Endothelial cell of umbilical vein (primary cell): ENCODE measurements around the gene RGS12. TPM values are rescaled to one million over a fixed set of nuclear protein-coding genes. Genes with fewer than 3 reads are reported as not detected.

Experiments used
- BruUV-seq: library from RNA; stranded (reverse); fragments of 400-500 nt; replicated peaks from 2 replicates; lab custom pipeline; 2021; lab: Mats Ljungman, UMichigan
- CTCF ChIA-PET: fragments of 300-600, 350-600 bp; sonication (Branson Sonifier 250); formaldehyde crosslinking; loops from one replicate; lab custom pipeline; 2021; ENCODE audit warnings: antibody characterized with exemption, inconsistent platforms; lab: Charles Lee
- POLR2A ChIA-PET: fragments of 300-600, 350-600 bp; sonication (Branson Sonifier 250); formaldehyde crosslinking; loops from one replicate; lab custom pipeline; 2021; ENCODE audit warnings: antibody characterized with exemption, inconsistent platforms; lab: Charles Lee
- DNase-seq: peaks from one replicate; pipeline ENCODE4 v3.0.0-alpha.2; 2011; ENCODE audit warnings: low read depth, low spot score
- FAIRE-seq: peaks from 2 replicates; lab custom pipeline; 2011; peaks lifted over from hg19 to GRCh38; lab: Jason Lieb, UNC
- H2AFZ ChIP-seq: 2 replicates; pipeline ENCODE4 v1.6.0; 2012; ENCODE audit warnings: low read depth, low read length, control low read depth, inconsistent platforms
- H3K27ac ChIP-seq: 2 replicates; pipeline ENCODE4 v1.5.1; 2011; ENCODE audit warnings: low read depth, mild to moderate bottlenecking, control low read depth, low read length, moderate library complexity; ENCODE audit not compliant: insufficient read depth
- H3K27me3 ChIP-seq, 2 experiments: 2 replicates each; pipeline versions ENCODE4 v1.6.0 to v1.6.1; 2011; ENCODE audit warnings: low read length in 2 of 2, mixed read lengths in 1 of 2; ENCODE audit not compliant: control insufficient read depth in 2 of 2, insufficient read depth in 2 of 2
- H3K36me3 ChIP-seq, 2 experiments: 2 replicates in 1 of 2; 3 replicates in 1 of 2; pipeline ENCODE4 v1.5.1; 2011; ENCODE audit warnings: low read length in 2 of 2, mild to moderate bottlenecking in 1 of 2, moderate library complexity in 1 of 2; ENCODE audit not compliant: control insufficient read depth in 2 of 2, insufficient read depth in 2 of 2; ENCODE audit errors: extremely low read depth in 1 of 2
- H3K4me1 ChIP-seq: 3 replicates; pipeline ENCODE4 v1.5.1; 2011; ENCODE audit warnings: mild to moderate bottlenecking, low read length; ENCODE audit not compliant: control insufficient read depth, insufficient read depth; ENCODE audit errors: extremely low read depth
- H3K4me2 ChIP-seq: 2 replicates; pipeline ENCODE4 v1.6.1; 2011; ENCODE audit warnings: low read length, control low read depth, mixed read lengths; ENCODE audit not compliant: insufficient read depth
- H3K4me3 ChIP-seq, 3 experiments: fragments of 200-600 bp in 1 of 3; sonication (generic), shearing (Covaris generic) in 1 of 3; replicated peaks in 1 of 3; 2 replicates each; pipeline ENCODE4 v1.5.1; 2011 to 2016; ENCODE audit warnings: control low read depth in 3 of 3, low read length in 3 of 3, mild to moderate bottlenecking in 2 of 3, inconsistent platforms in 1 of 3, low read depth in 1 of 3, moderate library complexity in 1 of 3; ENCODE audit not compliant: insufficient read depth in 1 of 3
- H3K79me2 ChIP-seq: 2 replicates; pipeline ENCODE4 v1.6.0; 2012; ENCODE audit warnings: low read length, inconsistent platforms; ENCODE audit not compliant: control insufficient read depth, insufficient read depth
- H3K9ac ChIP-seq: replicated peaks from 2 replicates; pipeline ENCODE3; 2011; ENCODE audit warnings: low read length, control low read depth; ENCODE audit not compliant: insufficient read depth; ENCODE audit errors: extremely low read depth
- H3K9me1 ChIP-seq: replicated peaks from 3 replicates; pipeline ENCODE4 v1.6.0; 2011; ENCODE audit warnings: mild to moderate bottlenecking, low read length; ENCODE audit not compliant: control insufficient read depth, insufficient read depth; ENCODE audit errors: extremely low read depth
- H3K9me3 ChIP-seq: replicated peaks from 2 replicates; pipeline ENCODE4 v1.5.1; 2012; ENCODE audit warnings: low read length, inconsistent platforms; ENCODE audit not compliant: control insufficient read depth, insufficient read depth
- H4K20me1 ChIP-seq: replicated peaks from 2 replicates; pipeline ENCODE3; 2011; ENCODE audit warnings: mild to moderate bottlenecking, low read length; ENCODE audit not compliant: control insufficient read depth, insufficient read depth; ENCODE audit errors: extremely low read depth
- CTCF ChIP-seq, 2 donors: IDR thresholded peaks; 1 replicate in 1 of 2; 2 replicates in 1 of 2; pipeline ENCODE4 v1.5.1; 2011; ENCODE audit warnings: low read length in 2 of 2, mild to moderate bottlenecking in 2 of 2, moderate library complexity in 2 of 2, control low read depth in 1 of 2, inconsistent platforms in 1 of 2, low read depth in 1 of 2; ENCODE audit not compliant: insufficient read depth in 1 of 2; ENCODE audit errors: extremely low read depth in 1 of 2
- EZH2 ChIP-seq: IDR thresholded peaks from 2 replicates; pipeline ENCODE4 v1.6.1; 2012; ENCODE audit warnings: borderline replicate concordance, low read depth, mild to moderate bottlenecking, moderate library complexity, low read length, inconsistent platforms; ENCODE audit not compliant: severe bottlenecking
- FOS ChIP-seq: IDR thresholded peaks from 2 replicates; pipeline ENCODE4 v1.6.1; 2011; ENCODE audit warnings: mild to moderate bottlenecking, low read length, moderate library complexity, borderline replicate concordance; ENCODE audit not compliant: insufficient read depth
- GATA2 ChIP-seq: IDR thresholded peaks from 2 replicates; pipeline ENCODE4 v1.7.0; 2011; ENCODE audit warnings: low read depth, mild to moderate bottlenecking, moderate library complexity, mixed read lengths, low read length; ENCODE audit not compliant: insufficient read length, insufficient read depth
- JUN ChIP-seq: IDR thresholded peaks from 2 replicates; pipeline ENCODE4 v1.6.1; 2011; ENCODE audit warnings: borderline replicate concordance, low read depth; ENCODE audit not compliant: insufficient read length, insufficient read depth
- MAX ChIP-seq: IDR thresholded peaks from 2 replicates; pipeline ENCODE4 v1.6.1; 2011; ENCODE audit not compliant: insufficient read depth, insufficient read length
- MYC ChIP-seq: IDR thresholded peaks from one replicate; pipeline ENCODE4 v1.6.1; 2011; ENCODE audit warnings: mild to moderate bottlenecking, low read depth, low read length
- POLR2A ChIP-seq: IDR thresholded peaks from 2 replicates; pipeline ENCODE4 v1.6.1; 2012; ENCODE audit warnings: low read depth, mild to moderate bottlenecking, control low read depth, low read length
- POLR2AphosphoS5 ChIP-seq: IDR thresholded peaks from 2 replicates; pipeline ENCODE4 v1.6.1; 2012; ENCODE audit warnings: low read depth, mild to moderate bottlenecking, control low read depth, low read length, moderate library complexity; ENCODE audit not compliant: insufficient read depth
- dilution Hi-C: fragments of 300-500 bp; cut with MboI; formaldehyde crosslinking; loops from one replicate; pipeline ENCODE4 v1.15.0; 2019; ENCODE audit warnings: low sequenced_read_pairs; ENCODE audit not compliant: extremely low pct_ligation_motif_present
- intact Hi-C: fragments of 100-400 bp; cut with micrococcal nuclease; formaldehyde crosslinking; loops from one replicate; pipeline ENCODE4 v1.10.0; 2022
- polyA plus RNA-seq, 4 experiments: library from polyadenylated mRNA; depleted of rRNA in 3 of 4; stranded (reverse) in 3 of 4; unstranded in 1 of 4; fragments of >200 nt; gene quantifications; 2 replicates each; pipeline versions ENCODE4 v1.2.1 to v1.2.3, GENCODE V29; 2011 to 2012; ENCODE audit warnings: missing spikeins in 1 of 4
- total RNA-seq: library from RNA; stranded (reverse); gene quantifications from 2 replicates; pipeline ENCODE4 v1.2.3, GENCODE V29; 2021

RGS12 gene
- total and polyA plus RNA-seq, 2 donors (not counting 3 experiments of a cell fraction or from before 2014, with no cell fraction given): 65.2 to 75.4 TPM

- Histone ChIP-seq H3K27me3 (no peaks in the 10 kb centered on the region), H3K9ac (no peak overlapping the region), H3K4me2 (no peak overlapping the region), H3K9me3 (no peaks in the 10 kb centered on the region), H3K27ac (no peak overlapping the region), H3K4me1 (peaks cover 23% of the 10 kb centered on the region), H3K79me2 (peaks cover 72% of the 10 kb centered on the region), H3K36me3 (no peaks in the 10 kb centered on the region), H3K9me1 (no peaks in the 10 kb centered on the region), H3K4me3 (no peak overlapping the region), H4K20me1 (no peaks in the 10 kb centered on the region), H2AFZ (no peak overlapping the region)
- ChIA-PET CTCF (no interaction called here), POLR2A (no interaction called here)
- dilution Hi-C loops: no loop called here
- no TSS peak for BruUV-seq
- no peak for TF ChIP-seq POLR2A
- TF ChIP-seq EZH2: no peak
- TF ChIP-seq GATA2: no peak
- TF ChIP-seq MYC: no peak
- no peak for TF ChIP-seq MAX
- no peak for TF ChIP-seq CTCF (IDR thresholded peaks at IDR 0.05; ENCODE audit: extremely low read depth in 1 of 2, insufficient read depth in 1 of 2, low read depth in 1 of 2, low read length in 2 of 2)
- TF ChIP-seq POLR2AphosphoS5: no peak
- TF ChIP-seq FOS: no peak
- TF ChIP-seq JUN: no peak
- intact Hi-C loops: no loop called here
- DNase-seq (no peak), FAIRE-seq (peak; percentile 26)
These were observed 3.2 kb downstream of the RGS12 start for GRCh38 chr4:3295837-3296624.
